ENCODE data around the gene HOXD1.

DNA sequence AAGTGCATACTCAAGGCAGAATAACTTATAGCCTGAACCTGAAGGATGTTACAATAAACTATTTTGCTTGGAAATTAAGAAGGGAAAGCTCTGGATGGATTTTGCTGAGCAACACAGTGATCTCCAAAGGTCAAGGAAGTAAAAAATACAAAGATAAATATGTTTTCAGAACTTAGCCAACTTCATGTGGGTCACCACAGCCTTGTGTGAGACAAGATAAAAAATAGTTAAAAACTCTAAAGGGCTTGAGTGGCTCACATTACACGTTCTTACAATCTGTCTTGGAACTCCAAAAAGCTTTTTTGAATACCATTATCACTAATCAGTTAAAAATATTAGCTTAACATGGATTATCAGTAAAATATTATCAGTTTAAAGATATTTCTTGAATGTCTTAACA, 51.8 kb downstream of the HOXD1 start:
- TF ChIP-seq, protein P1, sequence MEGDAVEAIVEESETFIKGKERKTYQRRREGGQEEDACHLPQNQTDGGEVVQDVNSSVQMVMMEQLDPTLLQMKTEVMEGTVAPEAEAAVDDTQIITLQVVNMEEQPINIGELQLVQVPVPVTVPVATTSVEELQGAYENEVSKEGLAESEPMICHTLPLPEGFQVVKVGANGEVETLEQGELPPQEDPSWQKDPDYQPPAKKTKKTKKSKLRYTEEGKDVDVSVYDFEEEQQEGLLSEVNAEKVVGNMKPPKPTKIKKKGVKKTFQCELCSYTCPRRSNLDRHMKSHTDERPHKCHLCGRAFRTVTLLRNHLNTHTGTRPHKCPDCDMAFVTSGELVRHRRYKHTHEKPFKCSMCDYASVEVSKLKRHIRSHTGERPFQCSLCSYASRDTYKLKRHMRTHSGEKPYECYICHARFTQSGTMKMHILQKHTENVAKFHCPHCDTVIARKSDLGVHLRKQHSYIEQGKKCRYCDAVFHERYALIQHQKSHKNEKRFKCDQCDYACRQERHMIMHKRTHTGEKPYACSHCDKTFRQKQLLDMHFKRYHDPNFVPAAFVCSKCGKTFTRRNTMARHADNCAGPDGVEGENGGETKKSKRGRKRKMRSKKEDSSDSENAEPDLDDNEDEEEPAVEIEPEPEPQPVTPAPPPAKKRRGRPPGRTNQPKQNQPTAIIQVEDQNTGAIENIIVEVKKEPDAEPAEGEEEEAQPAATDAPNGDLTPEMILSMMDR (IDR thresholded peaks at IDR 0.05): no peak
- no peak for TF ChIP-seq POLR2A (IDR thresholded peaks at IDR 0.05)

Measured in esophagus squamous epithelium (tissue), 4 donors.